K562 (cell line): ENCODE measurements around the gene PSMD9. TPM values are rescaled to one million over a fixed set of nuclear protein-coding genes. Genes with fewer than 3 reads are reported as not detected.

ENCODE experiments used
- CSDE1 ChIP-seq, 2 experiments: fragments of 450-650 bp; IDR thresholded peaks; 2 replicates each; pipeline ENCODE4 v1.6.1; 2016; ENCODE audit warnings: mild to moderate bottlenecking in 1 of 2
- PML ChIP-seq: IDR thresholded peaks from 2 replicates; pipeline ENCODE4 v1.6.1; 2012; ENCODE audit warnings: low read length, inconsistent platforms
- POLR2G ChIP-seq: fragments of 200-400 bp; formaldehyde crosslinking; IDR thresholded peaks from 2 replicates; pipeline ENCODE4 v1.6.1; 2017; ENCODE audit warnings: low read depth, mild to moderate bottlenecking, antibody characterized with exemption, low read length, moderate library complexity
- POLR2H ChIP-seq: IDR thresholded peaks from 2 replicates; pipeline ENCODE4 v1.6.1; 2016; ENCODE audit warnings: missing genetic modification characterization, low read depth, mild to moderate bottlenecking, control low read depth, missing compliant biosample characterization, moderate library complexity
- PTTG1 ChIP-seq: fragments of 450-650 bp; IDR thresholded peaks from 2 replicates; pipeline ENCODE4 v1.6.1; 2016; ENCODE audit warnings: low read depth, mild to moderate bottlenecking, missing genetic modification characterization, missing compliant biosample characterization
- ZNF134 ChIP-seq: fragments of 250-450 bp; sonication (Bioruptor Pico); conservative IDR thresholded peaks from 2 replicates; pipeline ENCODE4 v1.4.0; 2020
- ZNF174 ChIP-seq: fragments of 250-450 bp; sonication (Bioruptor Pico); IDR thresholded peaks from 2 replicates; pipeline ENCODE4 v1.4.0; 2020; ENCODE audit warnings: mild to moderate bottlenecking
- ZNF212 ChIP-seq: fragments of 450-650 bp; formaldehyde crosslinking; IDR thresholded peaks from 2 replicates; pipeline ENCODE4 v1.4.0; 2020; ENCODE audit warnings: mild to moderate bottlenecking
- polyA plus RNA-seq, 8 experiments: library from polyadenylated mRNA; depleted of rRNA in 4 of 8; stranded (reverse) in 5 of 8; unstranded in 3 of 8; fragments of >200 nt; fragmentation: Nextera tagmentation in 2 of 8; fragmentation: Illumina TruSeq in 1 of 8; extraction: Ambion mirVana in 2 of 8; extraction: Trizol in 1 of 8; gene quantifications; 2 replicates each; pipeline versions ENCODE4 v1.2.1 to v1.2.3, GENCODE V29; 2011 to 2014; ENCODE audit warnings: inconsistent platforms in 1 of 8, missing spikeins in 1 of 8
- total RNA-seq, 7 experiments: library from RNA; depleted of rRNA in 6 of 7; stranded (reverse); fragments of >200 nt in 6 of 7; fragmentation: Illumina TruSeq in 2 of 7; extraction: Trizol in 2 of 7; gene quantifications; 2 replicates each; pipeline versions ENCODE4 v1.2.1 to v1.2.3, GENCODE V29; 2011 to 2021; ENCODE audit warnings: low replicate concordance in 1 of 7
- TF ChIP-seq, protein P1 (sequence below), 2 experiments: fragments of 450-650 bp; formaldehyde crosslinking in 1 of 2; IDR thresholded peaks; 2 replicates each; pipeline versions ENCODE4 v1.4.0 to v1.6.1; 2014 to 2020; ENCODE audit warnings: mild to moderate bottlenecking in 2 of 2, borderline replicate concordance in 1 of 2, low read depth in 1 of 2
- TF ChIP-seq, protein P2 (sequence below): fragments of 250-450 bp; sonication (Bioruptor Pico); IDR thresholded peaks from 2 replicates; pipeline ENCODE4 v1.5.0; 2021; ENCODE audit warnings: mild to moderate bottlenecking, moderate library complexity
- TF ChIP-seq, protein P3 (sequence below), 2 experiments: fragments of 450-650 bp; IDR thresholded peaks; 2 replicates each; pipeline ENCODE4 v1.6.1; 2018; ENCODE audit warnings: mild to moderate bottlenecking in 2 of 2, low read depth in 1 of 2; ENCODE audit not compliant: partially characterized antibody in 2 of 2

PSMD9 gene
- total and polyA plus RNA-seq, 9 of the 15 experiments (the other 6 are each of a cell fraction or from before 2014, with no cell fraction given), result 12.2 to 143 (median 61.3) TPM

DNA sequence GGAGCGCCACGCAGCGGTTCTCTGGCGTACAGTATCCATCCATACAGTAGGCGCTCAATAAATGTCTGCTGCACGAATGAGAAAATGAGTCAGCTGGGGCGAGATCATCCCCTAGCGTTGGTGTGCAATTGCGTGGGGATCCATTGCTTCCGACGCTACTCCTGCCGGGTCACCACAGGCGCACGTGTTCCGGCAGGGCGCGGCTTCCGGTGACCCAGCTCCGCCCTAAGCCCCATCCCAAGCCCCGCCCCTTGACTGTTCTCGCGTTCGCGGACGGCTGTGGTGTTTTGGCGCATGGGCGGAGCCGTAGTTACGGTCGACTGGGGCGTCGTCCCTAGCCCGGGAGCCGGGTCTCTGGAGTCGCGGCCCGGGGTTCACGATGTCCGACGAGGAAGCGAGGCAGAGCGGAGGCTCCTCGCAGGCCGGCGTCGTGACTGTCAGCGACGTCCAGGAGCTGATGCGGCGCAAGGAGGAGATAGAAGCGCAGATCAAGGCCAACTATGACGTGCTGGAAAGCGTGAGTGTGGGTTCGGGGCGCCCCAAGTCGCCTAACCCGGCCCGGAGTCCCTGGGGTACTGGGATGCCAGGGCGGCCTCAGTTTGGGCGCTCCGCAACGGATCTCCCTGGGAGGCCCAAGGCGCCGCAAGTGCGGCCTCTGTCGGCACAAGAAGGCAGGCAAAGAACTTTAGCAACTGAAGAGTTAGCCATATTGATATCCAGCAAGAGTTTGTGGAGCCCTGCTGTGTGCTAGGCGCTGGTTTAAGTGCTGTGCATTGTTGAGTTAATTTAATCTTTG lies at the start of gene PSMD9 (continued):
- TF ChIP-seq, protein P1, sequence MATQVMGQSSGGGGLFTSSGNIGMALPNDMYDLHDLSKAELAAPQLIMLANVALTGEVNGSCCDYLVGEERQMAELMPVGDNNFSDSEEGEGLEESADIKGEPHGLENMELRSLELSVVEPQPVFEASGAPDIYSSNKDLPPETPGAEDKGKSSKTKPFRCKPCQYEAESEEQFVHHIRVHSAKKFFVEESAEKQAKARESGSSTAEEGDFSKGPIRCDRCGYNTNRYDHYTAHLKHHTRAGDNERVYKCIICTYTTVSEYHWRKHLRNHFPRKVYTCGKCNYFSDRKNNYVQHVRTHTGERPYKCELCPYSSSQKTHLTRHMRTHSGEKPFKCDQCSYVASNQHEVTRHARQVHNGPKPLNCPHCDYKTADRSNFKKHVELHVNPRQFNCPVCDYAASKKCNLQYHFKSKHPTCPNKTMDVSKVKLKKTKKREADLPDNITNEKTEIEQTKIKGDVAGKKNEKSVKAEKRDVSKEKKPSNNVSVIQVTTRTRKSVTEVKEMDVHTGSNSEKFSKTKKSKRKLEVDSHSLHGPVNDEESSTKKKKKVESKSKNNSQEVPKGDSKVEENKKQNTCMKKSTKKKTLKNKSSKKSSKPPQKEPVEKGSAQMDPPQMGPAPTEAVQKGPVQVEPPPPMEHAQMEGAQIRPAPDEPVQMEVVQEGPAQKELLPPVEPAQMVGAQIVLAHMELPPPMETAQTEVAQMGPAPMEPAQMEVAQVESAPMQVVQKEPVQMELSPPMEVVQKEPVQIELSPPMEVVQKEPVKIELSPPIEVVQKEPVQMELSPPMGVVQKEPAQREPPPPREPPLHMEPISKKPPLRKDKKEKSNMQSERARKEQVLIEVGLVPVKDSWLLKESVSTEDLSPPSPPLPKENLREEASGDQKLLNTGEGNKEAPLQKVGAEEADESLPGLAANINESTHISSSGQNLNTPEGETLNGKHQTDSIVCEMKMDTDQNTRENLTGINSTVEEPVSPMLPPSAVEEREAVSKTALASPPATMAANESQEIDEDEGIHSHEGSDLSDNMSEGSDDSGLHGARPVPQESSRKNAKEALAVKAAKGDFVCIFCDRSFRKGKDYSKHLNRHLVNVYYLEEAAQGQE (IDR thresholded peaks at IDR 0.05; ENCODE audit: borderline replicate concordance), result peak; percentile 86
- TF ChIP-seq, protein P1 (CRISPR knock-in tag; IDR thresholded peaks at IDR 0.05; ENCODE audit: low read depth), result no peak
- TF ChIP-seq POLR2H (peak; percentile 67), CSDE1 (IDR thresholded peaks at IDR 0.05) (no peak), PML (peak; percentile 67; the same call in 1 of the 2 replicates), ZNF134 (CRISPR knock-in tag) (no peak), ZNF174 (CRISPR knock-in tag) (no peak), ZNF212 (CRISPR knock-in tag) (no peak), POLR2G (peak; percentile 99), PTTG1 (no peak)
- TF ChIP-seq, protein P2, sequence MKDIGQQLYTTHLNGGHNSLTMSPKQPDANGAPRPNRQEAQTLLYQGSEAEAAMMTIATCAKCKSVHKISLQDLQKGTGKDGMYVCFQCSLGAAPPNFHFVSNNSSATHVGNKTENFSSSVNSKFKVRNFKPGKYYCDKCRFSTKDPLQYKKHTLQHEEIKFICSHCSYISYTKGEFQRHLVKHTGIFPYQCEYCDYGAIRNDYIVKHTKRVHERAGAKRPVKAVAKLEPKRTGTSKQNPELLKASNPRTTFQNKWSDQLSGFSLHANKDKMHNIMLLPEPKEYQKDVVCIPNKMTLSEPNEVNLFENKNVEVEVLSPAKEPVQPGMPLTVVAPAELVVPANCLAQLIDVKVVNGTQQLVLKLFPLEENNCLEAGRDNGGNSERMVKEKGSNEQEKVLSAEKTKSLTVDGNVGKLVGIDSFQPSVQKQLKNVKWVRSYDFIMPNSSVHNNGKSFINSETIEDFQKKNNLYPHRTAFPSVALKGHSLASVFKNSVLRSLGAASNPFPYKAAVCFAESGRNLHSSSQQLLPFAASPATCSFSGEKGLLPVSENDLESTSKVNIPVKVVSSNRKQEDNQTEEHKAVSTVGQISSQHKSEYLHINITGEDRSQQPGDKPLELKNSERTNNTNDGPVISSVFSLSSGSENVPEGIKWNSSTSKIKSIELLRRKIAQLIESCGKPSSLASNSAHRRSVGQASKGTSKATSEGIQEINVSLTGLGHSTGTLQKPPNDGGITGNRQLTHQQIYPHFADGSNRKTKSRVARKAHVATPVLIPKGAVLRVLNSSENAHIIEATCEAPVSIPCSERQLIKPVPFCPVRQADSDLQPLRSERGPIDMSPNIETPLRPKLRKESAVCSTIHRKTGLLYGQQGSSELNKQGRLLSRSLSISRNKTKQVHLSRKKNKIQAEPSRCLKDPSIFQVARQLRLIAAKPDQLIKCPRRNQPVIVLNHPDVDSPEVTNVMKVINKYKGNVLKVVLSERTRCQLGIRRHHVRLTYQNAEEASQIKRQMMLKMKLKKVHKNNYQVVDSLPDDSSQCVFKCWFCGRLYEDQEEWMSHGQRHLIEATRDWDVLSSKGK (CRISPR knock-in tag), result no peak
- TF ChIP-seq, protein P3, sequence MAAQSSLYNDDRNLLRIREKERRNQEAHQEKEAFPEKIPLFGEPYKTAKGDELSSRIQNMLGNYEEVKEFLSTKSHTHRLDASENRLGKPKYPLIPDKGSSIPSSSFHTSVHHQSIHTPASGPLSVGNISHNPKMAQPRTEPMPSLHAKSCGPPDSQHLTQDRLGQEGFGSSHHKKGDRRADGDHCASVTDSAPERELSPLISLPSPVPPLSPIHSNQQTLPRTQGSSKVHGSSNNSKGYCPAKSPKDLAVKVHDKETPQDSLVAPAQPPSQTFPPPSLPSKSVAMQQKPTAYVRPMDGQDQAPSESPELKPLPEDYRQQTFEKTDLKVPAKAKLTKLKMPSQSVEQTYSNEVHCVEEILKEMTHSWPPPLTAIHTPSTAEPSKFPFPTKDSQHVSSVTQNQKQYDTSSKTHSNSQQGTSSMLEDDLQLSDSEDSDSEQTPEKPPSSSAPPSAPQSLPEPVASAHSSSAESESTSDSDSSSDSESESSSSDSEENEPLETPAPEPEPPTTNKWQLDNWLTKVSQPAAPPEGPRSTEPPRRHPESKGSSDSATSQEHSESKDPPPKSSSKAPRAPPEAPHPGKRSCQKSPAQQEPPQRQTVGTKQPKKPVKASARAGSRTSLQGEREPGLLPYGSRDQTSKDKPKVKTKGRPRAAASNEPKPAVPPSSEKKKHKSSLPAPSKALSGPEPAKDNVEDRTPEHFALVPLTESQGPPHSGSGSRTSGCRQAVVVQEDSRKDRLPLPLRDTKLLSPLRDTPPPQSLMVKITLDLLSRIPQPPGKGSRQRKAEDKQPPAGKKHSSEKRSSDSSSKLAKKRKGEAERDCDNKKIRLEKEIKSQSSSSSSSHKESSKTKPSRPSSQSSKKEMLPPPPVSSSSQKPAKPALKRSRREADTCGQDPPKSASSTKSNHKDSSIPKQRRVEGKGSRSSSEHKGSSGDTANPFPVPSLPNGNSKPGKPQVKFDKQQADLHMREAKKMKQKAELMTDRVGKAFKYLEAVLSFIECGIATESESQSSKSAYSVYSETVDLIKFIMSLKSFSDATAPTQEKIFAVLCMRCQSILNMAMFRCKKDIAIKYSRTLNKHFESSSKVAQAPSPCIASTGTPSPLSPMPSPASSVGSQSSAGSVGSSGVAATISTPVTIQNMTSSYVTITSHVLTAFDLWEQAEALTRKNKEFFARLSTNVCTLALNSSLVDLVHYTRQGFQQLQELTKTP (IDR thresholded peaks at IDR 0.05; ENCODE audit: low read depth in 1 of 2, partially characterized antibody in 2 of 2), result peak in 1 of 2 experiments; percentile 93
